H1 (cell line): ENCODE data around the gene C6orf52. TPM values are rescaled to one million over a fixed set of nuclear protein-coding genes. Genes with fewer than 3 reads are reported as not detected.

Experiments
- ASH2L ChIP-seq: fragments of 200-600, 300-600 bp; sonication (generic); IDR thresholded peaks from one replicate; pipeline ENCODE4 v1.7.1; 2017; ENCODE audit warnings: low read length
- CBX5 ChIP-seq: fragments of 300-800, 300-1000 bp; sonication (generic); IDR thresholded peaks from 2 replicates; pipeline ENCODE4 v1.7.1; 2016; ENCODE audit warnings: antibody characterized with exemption, low read length, low read depth
- CEBPB ChIP-seq: IDR thresholded peaks from 2 replicates; pipeline ENCODE4 v1.6.1; 2012; ENCODE audit warnings: low read depth, low read length
- E2F6 ChIP-seq: IDR thresholded peaks from 2 replicates; pipeline ENCODE4 v1.6.1; 2012; ENCODE audit warnings: inconsistent platforms
- GTF2F1 ChIP-seq: IDR thresholded peaks from 2 replicates; pipeline ENCODE4 v1.6.1; 2012; ENCODE audit warnings: low read depth, low read length, improper control_type of control experiment, borderline replicate concordance
- HDAC6 ChIP-seq: IDR thresholded peaks from one replicate; pipeline ENCODE4 v1.7.1; 2012; ENCODE audit warnings: low read depth, mild to moderate bottlenecking, inconsistent platforms, low read length, moderate library complexity
- JUND ChIP-seq: IDR thresholded peaks from 2 replicates; pipeline ENCODE4 v1.6.1; 2011; ENCODE audit warnings: mild to moderate bottlenecking, improper control_type of control experiment, low read length
- KDM1A ChIP-seq: fragments of 200-600, 300-600 bp; sonication (generic); IDR thresholded peaks from 2 replicates; pipeline ENCODE4 v1.7.1; 2016; ENCODE audit warnings: mild to moderate bottlenecking, low read length, borderline replicate concordance
- NANOG ChIP-seq: IDR thresholded peaks from 2 replicates; pipeline ENCODE4 v1.6.1; 2011; ENCODE audit warnings: low read length, low read depth, mild to moderate bottlenecking, inconsistent platforms; ENCODE audit not compliant: insufficient read depth, poor library complexity, severe bottlenecking
- NRF1 ChIP-seq: IDR thresholded peaks from 2 replicates; pipeline ENCODE4 v1.6.1; 2011; ENCODE audit warnings: mild to moderate bottlenecking, low read depth, low read length, improper control_type of control experiment
- POLR2AphosphoS5 ChIP-seq: IDR thresholded peaks from 2 replicates; pipeline ENCODE4 v1.6.1; 2011; ENCODE audit warnings: low read depth, low read length
- RAD21 ChIP-seq, 2 experiments: IDR thresholded peaks in 1 of 2; conservative IDR thresholded peaks in 1 of 2; 2 replicates each; pipeline ENCODE4 v1.6.1; 2011; ENCODE audit warnings: low read depth in 2 of 2, low read length in 2 of 2, improper control_type of control experiment in 1 of 2, inconsistent platforms in 1 of 2, mild to moderate bottlenecking in 1 of 2, moderate library complexity in 1 of 2
- SRF ChIP-seq: IDR thresholded peaks from 2 replicates; pipeline ENCODE4 v1.6.1; 2011; ENCODE audit warnings: mild to moderate bottlenecking, low read depth, low read length, moderate library complexity
- TAF7 ChIP-seq: optimal IDR thresholded peaks from 2 replicates; pipeline ENCODE3; 2011; ENCODE audit warnings: low read depth, mild to moderate bottlenecking, inconsistent platforms, low read length, moderate library complexity, borderline replicate concordance
- TBP ChIP-seq: IDR thresholded peaks from 2 replicates; pipeline ENCODE4 v1.6.1; 2011; ENCODE audit warnings: low read depth, low read length, improper control_type of control experiment
- TEAD4 ChIP-seq: IDR thresholded peaks from 2 replicates; pipeline ENCODE4 v1.6.1; 2012; ENCODE audit warnings: low read depth, low read length, inconsistent platforms, mixed read lengths
- USF2 ChIP-seq: IDR thresholded peaks from 2 replicates; pipeline ENCODE4 v1.6.1; 2011; ENCODE audit warnings: low read length, improper control_type of control experiment
- polyA plus RNA-seq, 7 experiments: library from polyadenylated mRNA; depleted of rRNA in 3 of 7; stranded (reverse) in 5 of 7; unstranded in 2 of 7; fragments of >200 nt in 5 of 7; fragments of 200-250 nt in 2 of 7; gene quantifications; 1 replicate in 5 of 7; 2 replicates in 1 of 7; 4 replicates in 1 of 7; pipeline versions ENCODE4 v1.2.1 to v1.2.3, GENCODE V29; 2011 to 2013; ENCODE audit warnings: missing spikeins in 2 of 7, mixed read lengths in 2 of 7
- total RNA-seq: library from RNA; stranded (reverse); fragmentation: NEBNext Ultra II Directional; extraction: Animal tissue kit (Norgen Biotek cat#: 25700); gene quantifications from 2 replicates; pipeline ENCODE4 v1.2.1, GENCODE V29; 2021

C6orf52 gene
- total and polyA plus RNA-seq, 2 of the 8 experiments (the other 6 are each of a cell fraction or from before 2014, with no cell fraction given): 1.5 to 3.1 TPM

DNA sequence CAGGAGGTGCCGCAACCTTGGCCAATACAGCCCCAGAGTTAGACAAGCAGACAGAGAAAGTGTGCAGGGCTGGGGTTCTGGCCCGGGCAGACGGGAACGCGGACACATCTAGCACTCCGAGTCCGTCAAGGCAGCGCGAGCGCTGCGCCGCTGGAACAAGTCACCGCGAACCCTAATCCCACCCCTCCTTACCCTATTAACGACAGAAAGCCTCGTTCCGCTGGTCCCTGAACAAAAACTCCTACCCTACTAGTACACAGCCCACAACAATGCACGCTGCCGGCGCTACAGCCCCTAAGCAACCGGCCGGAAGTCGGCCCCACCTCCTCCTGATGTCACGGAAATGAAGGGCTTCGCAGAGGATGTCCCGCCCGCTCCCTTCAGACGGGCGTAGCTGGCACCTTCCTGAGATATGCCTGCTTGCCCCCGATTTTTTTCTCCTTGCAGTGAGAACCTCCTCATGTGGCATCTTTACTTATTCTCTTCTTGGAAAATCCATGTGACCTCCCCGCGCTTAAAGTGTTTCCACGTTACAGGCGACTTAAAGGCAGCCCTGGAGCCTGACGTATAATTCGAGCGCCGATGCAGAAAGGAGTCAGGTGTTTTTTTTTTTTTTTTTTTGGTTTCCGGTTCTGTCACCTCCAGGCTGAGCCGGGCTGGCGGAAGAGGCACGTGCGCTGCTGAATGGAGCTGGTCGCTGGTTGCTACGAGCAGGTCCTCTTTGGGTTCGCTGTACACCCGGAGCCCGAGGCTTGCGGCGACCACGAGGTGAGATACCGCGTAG lies at the start of gene C6orf52, which contains the start of gene PAK1IP1 (continued):
- TF ChIP-seq HDAC6 (no peak), KDM1A (no peak), ASH2L (peak; percentile 43), JUND (no peak), NRF1 (no peak), SRF (peak; percentile 70), CBX5 (no peak), TBP (peak; percentile 63), NANOG (no peak), POLR2AphosphoS5 (peak; percentile 56), TEAD4 (no peak), RAD21 (IDR thresholded peaks at IDR 0.05 in 1 of 2, conservative IDR thresholded peaks at IDR 0.05 in 1 of 2; ENCODE audit: low read depth in 2 of 2, low read length in 2 of 2) (peak in 1 of 2 experiments; percentile 7; a peak in 1 of 4 replicates), E2F6 (peak; percentile 75), USF2 (peak; percentile 72), TAF7 (peak; percentile 30), CEBPB (no peak), GTF2F1 (no peak)
